SK-N-SH treated with all-trans-retinoic acid at 6 μM for 48 hours (cell line): ENCODE measurements around the gene GABARAP.

ENCODE experiments used
- BACH2 ChIP-seq: fragments of 250-450 bp; sonication (Bioruptor Pico); IDR thresholded peaks from 2 replicates; pipeline ENCODE4 v1.9.0; 2021; ENCODE audit warnings: mild to moderate bottlenecking, borderline replicate concordance
- ESRRG ChIP-seq: fragments of 250-450 bp; sonication (Bioruptor Pico); IDR thresholded peaks from 2 replicates; pipeline ENCODE4 v1.6.1; 2021; ENCODE audit warnings: mild to moderate bottlenecking
- PATZ1 ChIP-seq: fragments of 250-450 bp; sonication (Bioruptor Pico); IDR thresholded peaks from 2 replicates; pipeline ENCODE4 v1.8.0; 2020; ENCODE audit warnings: mild to moderate bottlenecking, moderate library complexity, borderline replicate concordance
- RARB ChIP-seq: fragments of 250-450 bp; sonication (Bioruptor Pico); IDR thresholded peaks from 2 replicates; pipeline ENCODE4 v1.8.0; 2021; ENCODE audit warnings: mild to moderate bottlenecking, moderate library complexity
- ZFP3 ChIP-seq: fragments of 250-450 bp; sonication (Bioruptor Pico); IDR thresholded peaks from 2 replicates; pipeline ENCODE4 v1.5.0; 2020; ENCODE audit warnings: mild to moderate bottlenecking, moderate library complexity
- ZFP30 ChIP-seq: fragments of 450-650 bp; formaldehyde crosslinking; IDR thresholded peaks from 2 replicates; pipeline ENCODE4 v1.5.0; 2022; ENCODE audit warnings: mild to moderate bottlenecking, moderate library complexity
- ZNF565 ChIP-seq: fragments of 450-650 bp; formaldehyde crosslinking; conservative IDR thresholded peaks from 2 replicates; pipeline ENCODE4 v1.5.0; 2020; ENCODE audit warnings: low read depth, mild to moderate bottlenecking, moderate library complexity
- TF ChIP-seq, protein P1 (sequence below): fragments of 250-450 bp; sonication (Bioruptor Pico); IDR thresholded peaks from 2 replicates; pipeline ENCODE4 v1.8.0; 2021; ENCODE audit warnings: low read depth, mild to moderate bottlenecking, moderate library complexity, borderline replicate concordance

- no peak for TF ChIP-seq ZFP30 (CRISPR knock-in tag)
- no peak for TF ChIP-seq ZNF565
- no peak for TF ChIP-seq PATZ1 (CRISPR knock-in tag)
- no peak for TF ChIP-seq ESRRG (CRISPR knock-in tag)
- TF ChIP-seq RARB (CRISPR knock-in tag): no peak
- no peak for TF ChIP-seq BACH2
- TF ChIP-seq, protein P1, sequence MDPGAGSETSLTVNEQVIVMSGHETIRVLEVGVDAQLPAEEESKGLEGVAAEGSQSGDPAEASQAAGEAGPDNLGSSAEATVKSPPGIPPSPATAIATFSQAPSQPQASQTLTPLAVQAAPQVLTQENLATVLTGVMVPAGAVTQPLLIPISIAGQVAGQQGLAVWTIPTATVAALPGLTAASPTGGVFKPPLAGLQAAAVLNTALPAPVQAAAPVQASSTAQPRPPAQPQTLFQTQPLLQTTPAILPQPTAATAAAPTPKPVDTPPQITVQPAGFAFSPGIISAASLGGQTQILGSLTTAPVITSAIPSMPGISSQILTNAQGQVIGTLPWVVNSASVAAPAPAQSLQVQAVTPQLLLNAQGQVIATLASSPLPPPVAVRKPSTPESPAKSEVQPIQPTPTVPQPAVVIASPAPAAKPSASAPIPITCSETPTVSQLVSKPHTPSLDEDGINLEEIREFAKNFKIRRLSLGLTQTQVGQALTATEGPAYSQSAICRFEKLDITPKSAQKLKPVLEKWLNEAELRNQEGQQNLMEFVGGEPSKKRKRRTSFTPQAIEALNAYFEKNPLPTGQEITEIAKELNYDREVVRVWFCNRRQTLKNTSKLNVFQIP (CRISPR knock-in tag): no peak
- TF ChIP-seq ZFP3 (CRISPR knock-in tag): no peak
Observed at GRCh38 chr17:7258731-7259554, 16.7 kb upstream of the GABARAP start.
